Stimulated activated CD8-positive, alpha-beta memory T cell treated with anti-CD3 and anti-CD28 coated beads, Interleukin-12 subunit alpha, Interleukin-12 subunit beta, amount 100 ng/mL, for 24 hours (primary cell): ENCODE measurements around the gene RPL6.
"Not testable (repeated sequence)": the region's sequence is repeated elsewhere in the genome, so short reads cannot be mapped to it uniquely, and the experiment has no call there.

Experiments used
- DNase-seq: peaks from one replicate; pipeline ENCODE4 v3.0.0-alpha.2; 2020; ENCODE audit errors: extremely low read depth

Gene RPL6

DNA sequence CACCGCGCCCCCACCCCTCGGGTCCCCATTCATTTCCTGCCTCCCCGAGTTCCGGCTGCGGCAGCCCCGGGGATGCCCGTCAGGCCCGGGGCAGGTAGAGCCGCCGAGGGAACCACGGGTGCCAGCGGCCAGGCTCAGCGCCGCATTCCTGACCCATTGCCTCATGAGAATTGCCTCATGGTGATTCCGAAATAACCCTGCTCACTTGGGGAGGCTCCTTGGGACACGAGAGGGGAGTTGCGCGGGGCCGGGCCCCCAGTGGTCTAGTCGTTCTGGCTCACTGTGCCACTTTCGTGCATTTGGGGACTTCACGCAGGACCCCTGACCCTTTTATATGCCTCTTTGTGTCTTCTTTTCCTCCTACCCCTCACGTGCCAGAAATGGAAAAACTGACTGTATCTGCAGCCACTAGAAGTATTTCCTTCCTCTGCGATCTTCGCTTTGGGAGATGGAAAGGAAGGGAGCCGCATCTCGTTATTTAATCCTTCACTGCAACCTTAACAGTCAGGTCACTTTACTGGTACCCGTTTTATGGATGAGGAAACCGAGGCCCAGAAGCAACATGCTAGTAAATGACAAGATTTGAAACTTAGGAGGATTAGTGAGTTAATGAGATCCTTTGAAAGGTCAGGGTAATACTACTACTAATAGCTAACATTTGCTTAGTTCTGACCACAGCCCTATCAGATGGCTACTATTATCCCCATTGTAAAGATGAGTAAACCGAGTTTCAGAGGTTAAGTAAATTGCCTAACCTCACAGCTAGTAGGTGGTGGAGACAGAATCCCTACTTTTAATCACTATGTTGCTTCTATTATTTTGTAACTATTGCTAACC lies 10.1 kb upstream of the RPL6 start:
- DNase-seq = no peak

DNA sequence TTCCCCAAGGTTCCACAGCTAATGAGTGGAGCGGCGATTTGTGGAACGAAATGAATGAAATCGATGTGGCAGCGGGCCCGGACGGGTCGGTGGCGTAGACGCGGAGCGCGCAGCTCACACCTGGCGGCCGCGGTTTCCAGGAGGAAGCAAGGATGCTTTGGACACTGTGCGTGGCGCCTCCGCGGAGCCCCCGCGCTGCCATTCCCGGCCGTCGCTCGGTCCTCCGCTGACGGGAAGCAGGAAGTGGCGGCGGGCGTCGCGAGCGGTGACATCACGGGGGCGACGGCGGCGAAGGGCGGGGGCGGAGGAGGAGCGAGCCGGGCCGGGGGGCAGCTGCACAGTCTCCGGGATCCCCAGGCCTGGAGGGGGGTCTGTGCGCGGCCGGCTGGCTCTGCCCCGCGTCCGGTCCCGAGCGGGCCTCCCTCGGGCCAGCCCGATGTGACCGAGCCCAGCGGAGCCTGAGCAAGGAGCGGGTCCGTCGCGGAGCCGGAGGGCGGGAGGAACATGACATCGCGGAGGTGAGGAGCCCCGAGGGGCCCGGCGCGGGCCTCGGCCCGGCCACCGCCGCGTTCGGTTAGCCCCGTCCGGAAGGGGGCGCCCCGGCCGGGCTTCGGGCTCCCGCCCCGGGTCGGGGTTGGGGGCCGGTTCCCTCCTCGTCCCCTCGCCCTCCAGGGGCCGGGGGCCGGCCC lies 9.3 kb upstream of the RPL6 start, which contains the start of gene PTPN11:
PTPN11 (plus strand) TSS at position 340 of the 689 bp plus-strand sequence; CDS start at position 505, 165 bp downstream.
- peak; percentile 80 for DNase-seq

DNA sequence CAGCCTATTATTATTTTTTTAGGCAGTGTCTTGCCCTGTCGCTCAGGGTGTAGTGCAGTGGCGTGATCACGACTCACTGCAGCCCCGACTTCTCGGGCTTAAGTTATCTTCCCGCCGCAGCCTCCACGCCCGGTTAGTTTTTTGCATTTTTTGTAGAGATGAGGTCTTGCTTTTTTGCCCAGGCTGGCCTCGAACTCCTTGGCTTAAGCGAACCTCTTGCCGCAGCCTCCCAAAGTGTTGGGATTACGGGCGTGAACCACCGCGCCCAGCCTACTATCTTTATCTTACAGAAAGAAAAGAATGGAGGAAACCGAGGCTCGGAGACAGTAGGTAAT lies 8.8 kb upstream of the RPL6 start:
- DNase-seq = no peak

DNA sequence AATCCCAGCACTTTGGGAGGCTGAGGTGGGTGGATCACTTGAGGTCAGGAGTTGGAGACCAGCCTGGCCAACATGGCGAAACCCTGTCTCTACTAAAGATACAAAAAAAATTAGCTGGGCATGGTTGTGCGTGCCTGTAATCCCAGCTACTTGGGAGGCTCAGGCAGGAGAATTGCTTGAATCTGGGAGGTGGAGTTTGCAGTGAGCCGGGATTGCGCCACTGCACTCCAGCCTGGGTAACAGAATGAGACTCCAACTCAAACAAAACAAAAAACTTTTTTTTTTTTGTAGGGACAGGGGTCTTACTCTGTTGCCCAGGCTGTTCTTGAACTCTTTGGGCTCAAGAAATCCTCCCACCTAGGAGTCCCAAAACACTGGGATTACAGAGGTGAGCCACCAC lies 6.1 kb upstream of the RPL6 start:
- not testable (repeated sequence) for DNase-seq

DNA sequence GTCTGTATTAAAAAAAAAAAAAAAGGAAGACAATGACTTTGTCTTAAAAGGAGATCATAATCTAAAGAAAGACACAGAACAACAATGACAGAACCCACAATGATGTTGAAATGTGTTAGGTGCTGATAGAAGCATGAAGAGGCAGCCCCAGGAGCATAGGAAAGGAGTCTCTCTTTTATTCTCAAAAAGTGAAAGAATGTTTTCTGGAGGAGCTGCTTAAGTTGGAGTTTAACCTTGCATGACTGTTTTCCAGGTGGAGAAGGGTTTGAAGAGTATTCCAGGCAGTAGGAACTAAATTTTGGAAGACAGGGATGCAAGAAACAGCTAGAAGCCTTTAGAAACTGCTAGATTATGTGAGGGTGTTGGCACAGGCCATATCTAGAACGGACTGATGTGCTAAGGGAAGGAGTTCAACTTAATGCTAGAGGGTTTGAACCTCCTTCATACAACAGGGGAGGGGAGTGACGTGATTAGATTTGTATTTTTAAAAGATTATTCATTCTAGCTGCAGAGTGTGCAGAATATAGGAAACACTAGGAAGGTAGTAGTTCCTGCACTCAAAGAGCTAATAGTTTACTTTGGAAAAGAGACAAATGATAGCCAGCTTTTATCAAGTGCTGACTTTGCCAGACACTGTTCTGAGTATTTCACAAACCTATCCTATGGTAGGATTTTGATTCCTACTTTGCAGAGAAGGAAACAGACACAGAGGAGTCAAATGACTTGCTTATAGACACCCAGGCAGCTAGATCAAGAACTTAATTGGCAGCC lies 4.6 kb upstream of the RPL6 start:
- DNase-seq = no peak

DNA sequence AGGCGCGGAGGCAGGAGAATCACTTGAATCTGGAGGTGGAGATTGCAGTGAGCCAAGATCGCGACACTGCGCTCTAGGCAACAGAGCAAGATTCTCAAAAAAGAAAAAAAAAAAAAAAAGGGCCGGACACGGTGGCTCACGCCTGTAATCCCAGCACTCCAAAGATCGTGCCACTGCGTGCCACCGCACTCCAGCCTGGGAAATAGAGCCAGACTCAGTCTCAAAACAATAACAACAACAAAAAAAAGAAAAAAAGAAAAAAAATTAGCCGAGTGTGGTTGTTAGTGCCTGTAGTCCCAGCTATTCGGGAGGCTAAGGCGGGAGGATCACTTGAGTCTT lies 470 bp upstream of the RPL6 start:
- no peak for DNase-seq

DNA sequence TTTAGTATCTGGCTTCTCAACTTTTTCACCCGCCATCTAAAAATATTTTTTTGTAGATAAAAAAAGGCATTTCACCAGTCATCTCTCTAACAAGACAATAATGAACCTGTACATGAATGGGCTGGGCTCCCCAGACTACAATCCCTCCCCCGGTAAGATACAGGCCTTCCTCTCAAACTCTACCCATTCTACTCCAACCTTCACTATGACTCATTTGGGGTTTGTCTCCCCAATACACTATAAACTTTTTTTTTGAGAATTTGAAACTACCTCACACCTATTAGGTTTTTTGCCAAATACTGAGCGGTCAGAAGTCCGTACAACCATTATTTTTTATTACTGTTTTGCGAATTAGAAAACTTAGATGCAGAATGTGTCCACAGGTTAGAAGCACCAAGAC lies 784 bp downstream of the RPL6 start:
- no peak for DNase-seq

DNA sequence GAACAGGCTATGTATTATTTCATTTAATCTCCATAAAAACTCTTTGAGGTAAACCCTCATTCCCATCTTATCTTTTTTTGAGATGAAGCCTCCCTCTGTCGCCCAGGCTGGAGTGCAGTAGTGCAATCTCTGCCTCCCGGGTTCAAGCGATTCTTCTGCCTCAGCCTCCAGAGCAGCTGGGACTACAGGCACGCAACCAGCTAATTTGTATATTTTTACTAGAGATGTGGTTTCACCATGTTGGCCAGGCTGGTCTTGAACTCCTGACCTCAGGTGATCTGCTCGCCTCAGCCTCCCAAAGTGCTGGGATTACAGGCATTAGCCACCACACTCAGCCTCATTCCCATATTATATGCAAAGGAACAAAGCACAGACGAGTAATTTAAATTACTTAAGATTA lies 1.7 kb downstream of the RPL6 start:
- DNase-seq = not testable (repeated sequence)

DNA sequence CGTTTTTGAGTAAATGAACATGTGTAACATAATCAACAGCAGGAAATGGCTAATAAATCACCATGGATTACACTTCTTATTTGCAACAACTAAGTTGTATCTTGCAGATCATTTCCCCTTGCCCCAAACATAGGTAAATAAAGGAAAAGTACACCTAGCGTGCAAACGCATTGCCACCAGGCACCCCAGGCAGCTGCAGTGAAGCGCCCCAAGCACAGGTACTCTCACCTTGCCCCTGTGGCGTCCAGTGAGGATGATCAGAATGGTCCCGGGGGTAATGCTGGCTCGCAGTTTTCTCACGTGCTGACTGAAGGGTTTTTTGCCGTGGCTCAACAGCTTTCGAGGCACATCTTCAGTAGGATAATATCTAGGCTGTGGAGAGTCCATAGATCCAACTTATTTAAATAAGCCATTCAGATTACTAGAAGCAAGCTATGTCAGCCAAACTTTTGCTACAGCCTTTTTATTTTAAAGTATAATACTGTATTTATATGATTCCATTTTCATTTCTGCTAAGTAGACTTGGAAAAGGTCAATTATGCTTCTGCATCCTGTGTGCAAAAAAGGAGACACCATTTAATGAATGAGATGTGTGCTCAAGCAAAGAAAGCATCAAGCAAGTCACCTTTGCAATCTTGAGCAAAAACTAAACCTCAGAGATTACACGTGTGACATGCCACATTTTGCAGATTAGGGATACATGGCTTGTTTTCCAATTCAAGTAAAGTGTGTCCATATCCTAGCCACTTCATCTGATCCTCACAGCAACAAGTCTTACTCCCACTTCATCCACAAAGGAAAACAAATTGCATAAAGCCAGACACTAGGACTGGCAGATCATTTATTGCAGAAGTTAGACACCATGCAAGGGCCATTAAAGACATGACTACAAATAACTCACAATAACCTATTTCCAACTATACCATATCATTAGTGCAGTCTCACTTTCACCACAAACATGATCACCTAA lies 2.6 kb downstream of the RPL6 start:
- no peak for DNase-seq

DNA sequence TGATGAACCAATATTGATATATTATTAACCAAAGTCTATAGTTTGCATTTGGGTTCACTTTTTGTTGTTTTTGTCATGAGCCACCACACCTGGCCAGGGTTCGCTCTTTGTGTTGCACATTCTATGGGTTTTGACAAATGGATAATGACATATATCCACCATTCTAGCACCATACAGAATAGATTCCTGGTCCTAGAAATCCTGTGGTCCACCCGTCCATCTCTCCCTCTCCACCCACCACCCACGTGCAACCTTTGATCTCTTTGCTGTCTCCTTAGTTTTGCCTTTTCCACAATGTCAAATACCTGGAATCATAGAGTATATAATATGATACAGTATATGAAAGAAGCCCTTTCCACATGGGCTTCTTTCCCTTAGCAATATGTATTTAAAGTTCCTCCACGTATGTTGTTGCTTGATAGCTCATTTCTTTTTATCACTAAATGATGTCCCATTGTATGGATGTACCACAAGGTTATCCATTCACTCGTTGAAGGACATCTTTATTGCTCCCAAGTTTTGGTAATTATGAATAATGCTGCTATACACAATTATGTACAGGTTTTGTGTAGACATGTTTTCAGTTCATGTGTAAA lies 7.4 kb downstream of the RPL6 start:
- no peak for DNase-seq

DNA sequence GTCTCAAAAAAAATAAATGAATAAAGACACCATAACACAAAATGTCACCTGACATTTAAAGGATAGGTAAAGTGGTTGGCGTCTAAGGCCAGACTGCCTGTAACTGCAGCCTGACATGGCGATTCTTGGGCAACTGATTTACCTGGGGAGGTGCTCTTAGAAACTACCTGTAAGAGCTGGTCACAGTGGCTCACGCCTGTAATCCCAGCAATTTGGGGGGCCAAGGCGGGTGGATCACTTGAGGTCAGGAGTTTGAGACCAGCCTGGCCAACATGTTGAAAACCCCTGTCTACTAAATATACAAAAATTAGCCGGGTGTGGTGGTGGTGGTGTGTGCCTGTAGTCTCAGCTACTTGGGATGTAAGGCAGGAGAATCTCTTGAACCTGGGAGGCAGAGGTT lies 8.4 kb downstream of the RPL6 start:
- no peak for DNase-seq

DNA sequence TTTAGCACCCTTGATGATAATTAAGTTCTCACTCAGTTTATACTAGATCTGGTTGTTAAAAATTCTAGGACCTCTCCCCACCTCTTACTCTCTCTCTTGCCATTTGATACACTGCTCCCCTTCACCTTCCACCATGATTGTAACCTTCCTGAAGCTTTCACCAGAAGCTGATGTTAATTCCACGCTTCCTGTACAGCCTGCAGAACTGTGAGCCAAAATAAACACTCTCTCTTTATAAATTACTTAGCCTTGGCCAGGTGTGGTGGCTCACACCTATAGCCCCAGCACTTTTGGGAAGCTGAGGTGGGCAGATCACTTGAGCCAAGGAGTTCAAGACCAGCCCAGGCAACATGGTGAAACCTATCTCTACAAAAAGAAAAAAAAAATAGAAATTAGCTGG lies 16.1 kb downstream of the RPL6 start:
- DNase-seq = no peak

DNA sequence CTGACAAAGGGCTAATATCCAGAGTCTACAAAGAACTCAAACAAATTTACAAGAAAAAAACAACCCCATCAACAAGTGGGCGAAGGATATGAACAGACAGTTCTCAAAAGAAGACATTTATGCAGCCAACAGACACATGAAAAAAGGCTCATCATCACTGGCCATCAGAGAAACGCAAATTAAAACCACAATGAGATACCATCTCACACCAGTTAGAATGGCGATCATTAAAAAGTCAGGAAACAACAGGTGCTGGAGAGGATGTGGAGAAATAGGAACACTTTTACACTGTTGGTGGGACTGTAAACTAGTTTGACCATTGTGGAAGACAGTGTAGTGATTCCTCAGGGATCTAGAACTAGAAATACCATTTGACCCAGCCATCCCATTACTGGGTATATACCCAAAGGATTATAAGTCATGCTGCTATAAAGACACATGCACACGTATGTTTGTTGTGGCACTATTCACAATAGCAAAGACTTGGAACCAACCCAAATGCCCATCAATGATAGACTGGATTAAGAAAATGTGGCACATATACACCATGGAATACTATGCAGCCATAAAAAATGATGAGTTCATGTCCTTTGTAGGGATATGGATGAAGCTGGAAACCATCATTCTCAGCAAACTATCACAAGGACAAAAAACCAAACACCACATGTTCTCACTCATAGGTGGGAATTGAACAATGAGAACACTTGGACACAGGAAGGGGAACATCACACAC lies 19.3 kb downstream of the RPL6 start:
- DNase-seq = not testable (repeated sequence)

DNA sequence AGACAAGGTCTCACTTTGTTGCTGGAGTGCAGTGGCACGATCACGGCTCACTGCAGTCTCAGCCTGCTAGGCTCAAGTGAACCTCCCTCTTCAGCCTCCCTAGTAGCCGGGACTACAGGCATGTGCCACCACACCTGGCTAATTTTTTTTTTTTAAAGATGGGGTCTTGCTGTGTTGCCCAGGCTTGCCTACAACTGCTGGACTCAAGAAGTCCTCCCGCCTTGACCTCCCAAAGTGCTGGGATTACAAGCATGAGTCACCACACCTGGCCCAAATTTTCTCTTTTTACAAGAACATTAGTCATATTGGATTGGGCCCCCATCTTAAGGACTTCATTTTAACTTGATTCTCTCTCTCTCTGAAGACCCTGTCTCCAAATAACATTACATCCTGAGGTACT lies 20.2 kb downstream of the RPL6 start:
- DNase-seq = no peak

DNA sequence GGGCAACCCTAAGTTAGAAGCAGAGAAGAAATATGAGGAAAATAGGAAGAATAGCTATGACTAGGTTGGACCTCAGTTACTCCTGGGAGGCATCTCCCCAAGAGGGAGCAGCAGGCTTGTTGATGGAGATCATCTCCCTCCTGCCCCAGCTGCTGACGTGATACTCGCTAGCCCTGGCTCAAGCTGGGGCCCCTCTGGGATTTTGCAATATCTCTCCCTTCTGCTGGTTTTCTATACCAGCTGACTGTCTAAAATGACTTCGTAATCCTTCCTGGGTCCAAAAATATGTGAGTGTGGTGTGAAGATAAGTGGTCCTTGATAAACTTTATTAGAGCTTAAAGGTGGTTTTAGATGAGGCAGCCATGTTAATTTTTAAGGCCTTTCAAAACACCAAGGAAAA lies 22.7 kb downstream of the RPL6 start:
- no peak for DNase-seq

DNA sequence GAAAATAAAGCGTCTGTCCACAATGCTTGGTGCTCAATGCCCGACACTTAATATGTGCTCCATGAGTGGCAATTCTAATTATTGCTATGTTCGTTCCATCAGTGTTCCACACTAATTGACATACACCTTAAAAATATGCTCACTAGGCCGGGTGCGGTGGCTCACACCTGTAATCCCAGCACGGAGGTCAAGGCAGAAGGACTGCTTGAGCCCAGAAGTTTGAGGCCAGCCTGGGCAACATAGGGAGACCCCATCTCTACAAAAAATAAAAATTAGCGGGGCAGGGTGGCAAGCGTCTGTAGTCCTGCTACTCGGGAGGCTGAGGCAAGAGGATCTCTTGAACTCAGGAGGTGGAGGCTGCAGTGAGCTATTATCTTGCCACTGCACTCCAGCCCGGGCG lies 26.5 kb downstream of the RPL6 start:
- DNase-seq = no peak

DNA sequence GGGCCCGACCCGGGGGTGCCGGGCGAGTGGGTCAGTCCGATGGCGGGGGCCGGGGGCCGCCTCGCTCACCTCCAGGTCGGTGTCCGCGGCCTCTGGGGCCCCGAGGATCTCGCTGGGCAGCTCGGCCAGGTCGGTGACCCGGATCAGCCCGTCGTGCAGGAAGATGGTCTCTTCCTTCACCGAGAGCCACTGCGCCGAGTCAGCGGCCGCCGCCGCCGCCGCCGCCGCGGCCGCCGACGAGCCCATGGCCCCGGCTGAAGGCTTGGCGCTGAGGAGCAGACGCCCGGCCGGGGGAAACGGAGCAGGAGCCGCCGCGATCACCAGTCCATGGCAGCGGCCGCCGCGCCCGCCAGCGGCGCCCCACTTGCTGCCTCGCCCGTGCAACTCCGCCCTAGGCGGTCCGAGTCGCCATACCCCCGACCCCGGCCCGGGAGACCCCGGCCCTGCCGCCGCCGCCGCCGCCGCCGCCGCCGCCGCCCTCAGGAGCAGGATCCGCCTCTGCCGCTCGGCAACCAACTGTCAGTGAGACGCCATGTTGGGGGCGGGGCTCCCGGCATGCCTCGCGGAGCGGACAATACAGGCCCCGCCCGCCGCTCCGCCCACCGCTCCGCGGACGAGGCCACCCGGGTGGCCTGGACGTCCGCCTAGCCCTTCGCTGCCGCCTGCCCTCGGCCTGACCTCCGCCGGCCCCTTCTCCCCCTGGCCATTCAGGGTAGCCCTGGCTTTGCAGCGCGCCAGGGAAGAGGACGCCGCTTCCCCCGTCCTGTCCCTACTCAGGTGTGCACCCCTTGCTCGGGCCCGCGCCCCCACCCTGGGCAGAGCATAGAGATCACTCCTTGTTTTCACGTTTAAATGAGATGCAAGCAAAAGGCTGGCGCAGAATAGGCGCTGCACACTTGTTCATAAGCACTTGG lies 27.3 kb downstream of the RPL6 start, which contains the start of gene HECTD4:
HECTD4 (minus strand) TSS at position 549 of the 914 bp plus-strand sequence; CDS start at position 246, 303 bp downstream.
- peak; percentile 89 for DNase-seq

DNA sequence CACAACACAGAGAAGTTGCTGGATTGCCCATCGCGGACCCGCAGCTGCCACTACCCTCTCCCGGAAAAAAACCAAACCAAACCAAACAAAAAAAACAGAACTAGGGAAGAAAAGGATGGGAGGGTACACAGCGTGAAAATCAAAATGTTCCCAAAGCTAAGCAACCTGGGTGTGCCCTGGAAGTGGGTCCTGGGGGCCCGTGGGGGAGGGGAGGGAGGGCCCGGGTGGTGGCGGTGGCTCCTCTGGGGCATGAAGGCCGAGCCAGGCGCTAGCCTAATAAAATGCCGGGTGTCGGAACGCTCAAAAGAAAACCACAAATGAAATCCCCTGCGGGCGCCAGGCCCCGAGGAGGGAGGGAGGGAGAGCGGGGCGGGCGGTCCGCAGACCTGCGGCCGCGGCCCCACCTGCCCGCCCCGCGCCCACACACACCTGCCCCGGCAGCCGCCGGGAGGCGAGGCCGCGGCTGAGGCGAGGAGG lies 28.0 kb downstream of the RPL6 start:
- no peak for DNase-seq
